MM.1S (cell line): Measurements from ENCODE around the gene R3HDM4.

Experiments used
- DNase-seq: peaks from one replicate; pipeline ENCODE4 v3.0.0-alpha.2; 2015
- H2AFZ ChIP-seq: fragments of 300-600 bp; sonication (generic); 2 replicates; pipeline ENCODE4 v1.6.0; 2016; ENCODE audit warnings: antibody characterized with exemption, low read length
- H3F3A ChIP-seq: fragments of 300-600 bp; sonication (generic); 2 replicates; pipeline ENCODE4 v1.6.1; 2016; ENCODE audit warnings: mild to moderate bottlenecking, antibody characterized with exemption, low read length, moderate library complexity, mixed read lengths; ENCODE audit not compliant: insufficient read depth
- H3K27ac ChIP-seq: fragments of 300-600 bp; sonication (generic); 2 replicates; pipeline ENCODE4 v1.5.1; 2016; ENCODE audit warnings: mild to moderate bottlenecking, low read length
- H3K27me3 ChIP-seq: fragments of 300-600 bp; sonication (generic); replicated peaks from 2 replicates; pipeline ENCODE4 v1.6.0; 2016; ENCODE audit warnings: low read length; ENCODE audit not compliant: insufficient read depth
- H3K36me3 ChIP-seq: fragments of 300-600 bp; sonication (generic); replicated peaks from 2 replicates; pipeline ENCODE4 v1.6.1; 2016; ENCODE audit warnings: mild to moderate bottlenecking, low read length, mixed read lengths; ENCODE audit not compliant: insufficient read depth
- H3K4me1 ChIP-seq: fragments of 300-600 bp; sonication (generic); 2 replicates; pipeline ENCODE4 v1.6.1; 2016; ENCODE audit warnings: low read length, mixed read lengths
- H3K4me2 ChIP-seq: fragments of 300-600 bp; sonication (generic); 2 replicates; pipeline ENCODE4 v1.6.0; 2016; ENCODE audit warnings: low read depth, low read length
- H3K4me3 ChIP-seq: fragments of 300-600 bp; sonication (generic); 2 replicates; pipeline ENCODE4 v1.5.1; 2016; ENCODE audit warnings: low read length, mixed read lengths
- H3K79me2 ChIP-seq: fragments of 300-600 bp; sonication (generic); 2 replicates; pipeline ENCODE4 v1.6.1; 2016; ENCODE audit warnings: mixed run types, low read length, mixed read lengths
- H3K9ac ChIP-seq: fragments of 300-600 bp; sonication (generic); 2 replicates; pipeline ENCODE4 v1.6.1; 2016; ENCODE audit warnings: low read length, mixed read lengths
- H3K9me2 ChIP-seq: fragments of 300-600 bp; sonication (generic); replicated peaks from 2 replicates; pipeline ENCODE4 v1.6.1; 2016; ENCODE audit warnings: mild to moderate bottlenecking, low read length, mixed read lengths; ENCODE audit not compliant: insufficient read depth
- H3K9me3 ChIP-seq: fragments of 300-600 bp; sonication (generic); replicated peaks from 2 replicates; pipeline ENCODE4 v1.6.1; 2016; ENCODE audit warnings: mild to moderate bottlenecking, low read length, mixed read lengths; ENCODE audit not compliant: insufficient read depth
- H4K20me1 ChIP-seq: fragments of 300-600 bp; sonication (generic); 2 replicates; pipeline ENCODE4 v1.6.1; 2016; ENCODE audit warnings: mild to moderate bottlenecking, low read length, moderate library complexity, mixed read lengths; ENCODE audit not compliant: insufficient read depth
- EZH2 ChIP-seq: fragments of 300-600 bp; sonication (generic); optimal IDR thresholded peaks from 2 replicates; pipeline ENCODE3; 2017; ENCODE audit warnings: low read depth, mild to moderate bottlenecking, antibody characterized with exemption, low read length, mixed read lengths
- EZH2phosphoT487 ChIP-seq: fragments of 300-600 bp; sonication (generic); IDR thresholded peaks from 2 replicates; pipeline ENCODE4 v1.6.1; 2018; ENCODE audit warnings: antibody characterized with exemption, low read length
- TF ChIP-seq, protein P1 (sequence below): fragments of 300-600 bp; sonication (generic); IDR thresholded peaks from 2 replicates; pipeline ENCODE4 v1.5.1; 2016; ENCODE audit warnings: antibody characterized with exemption, low read length, mixed read lengths

The R3HDM4 gene

GRCh38 chr19:916645-917322 is 3.8 kb upstream of the R3HDM4 start:
- Histone ChIP-seq H3K4me1 (no peaks in the 10 kb centered on the region), H3K4me3 (no peak overlapping the region), H3K79me2 (peaks cover 10% of the 10 kb centered on the region), H3K9me3 (no peaks in the 10 kb centered on the region), H3F3A (no peaks in the 10 kb centered on the region), H3K9me2 (no peaks in the 10 kb centered on the region), H3K27ac (no peak overlapping the region), H3K4me2 (no peak overlapping the region), H4K20me1 (no peaks in the 10 kb centered on the region), H2AFZ (no peak overlapping the region), H3K36me3 (no peaks in the 10 kb centered on the region), H3K27me3 (peaks cover 46% of the 10 kb centered on the region), H3K9ac (no peak overlapping the region)
- TF ChIP-seq EZH2phosphoT487 (no peak), EZH2 (no peak)
- TF ChIP-seq, protein P1, sequence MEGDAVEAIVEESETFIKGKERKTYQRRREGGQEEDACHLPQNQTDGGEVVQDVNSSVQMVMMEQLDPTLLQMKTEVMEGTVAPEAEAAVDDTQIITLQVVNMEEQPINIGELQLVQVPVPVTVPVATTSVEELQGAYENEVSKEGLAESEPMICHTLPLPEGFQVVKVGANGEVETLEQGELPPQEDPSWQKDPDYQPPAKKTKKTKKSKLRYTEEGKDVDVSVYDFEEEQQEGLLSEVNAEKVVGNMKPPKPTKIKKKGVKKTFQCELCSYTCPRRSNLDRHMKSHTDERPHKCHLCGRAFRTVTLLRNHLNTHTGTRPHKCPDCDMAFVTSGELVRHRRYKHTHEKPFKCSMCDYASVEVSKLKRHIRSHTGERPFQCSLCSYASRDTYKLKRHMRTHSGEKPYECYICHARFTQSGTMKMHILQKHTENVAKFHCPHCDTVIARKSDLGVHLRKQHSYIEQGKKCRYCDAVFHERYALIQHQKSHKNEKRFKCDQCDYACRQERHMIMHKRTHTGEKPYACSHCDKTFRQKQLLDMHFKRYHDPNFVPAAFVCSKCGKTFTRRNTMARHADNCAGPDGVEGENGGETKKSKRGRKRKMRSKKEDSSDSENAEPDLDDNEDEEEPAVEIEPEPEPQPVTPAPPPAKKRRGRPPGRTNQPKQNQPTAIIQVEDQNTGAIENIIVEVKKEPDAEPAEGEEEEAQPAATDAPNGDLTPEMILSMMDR = no peak
- DNase-seq = no peak

DNA sequence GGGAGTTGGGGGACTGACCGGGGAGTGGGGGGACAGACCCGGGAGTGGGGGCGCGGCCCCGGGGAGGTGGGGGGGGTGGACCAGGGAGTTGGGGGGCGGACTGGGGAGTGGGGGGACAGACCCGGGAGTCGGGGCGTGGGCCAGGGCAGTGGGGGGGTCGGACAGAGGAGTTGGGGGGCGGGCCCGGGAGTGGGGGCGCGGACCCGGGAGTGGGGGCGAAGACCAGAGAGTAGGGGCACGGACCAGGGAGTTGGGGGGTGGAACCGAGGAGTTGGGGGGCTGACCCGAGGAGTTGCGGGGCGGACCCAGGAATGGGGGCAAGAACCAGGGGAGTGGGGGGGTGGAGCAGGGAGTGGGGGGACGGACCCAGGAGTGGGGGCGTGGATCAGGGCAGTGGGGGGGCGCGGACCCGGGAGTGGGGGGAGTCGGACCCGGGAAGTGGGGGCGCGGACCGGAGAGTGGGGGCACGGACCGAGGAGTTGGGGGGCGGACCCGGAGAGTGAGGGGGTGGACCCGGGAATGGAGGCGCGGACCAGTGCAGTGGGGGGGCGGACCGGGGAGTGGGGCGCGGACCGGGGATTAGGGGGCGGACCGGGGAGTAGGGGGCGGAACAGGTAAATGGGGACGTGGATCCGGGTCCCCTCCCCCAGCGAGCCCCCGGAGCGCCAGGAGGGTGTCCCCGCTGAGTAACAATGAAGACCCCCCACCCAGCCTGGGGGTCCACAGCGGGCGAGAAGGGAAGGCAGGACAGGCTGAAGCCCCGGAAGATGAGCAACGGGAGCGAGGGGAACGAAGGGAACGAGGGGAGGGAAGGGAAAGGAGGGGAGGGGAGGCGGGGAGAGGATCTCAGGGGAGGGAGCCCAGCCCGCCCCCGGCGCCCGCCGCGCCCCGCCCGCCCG is 589 bp downstream of the R3HDM4 start:
- Histone ChIP-seq H4K20me1 (no peaks in the 10 kb centered on the region), H3K9me3 (no peaks in the 10 kb centered on the region), H3K79me2 (peaks cover 21% of the 10 kb centered on the region), H3K9ac (peak overlapping the region; percentile 70), H3K27me3 (peaks cover 9% of the 10 kb centered on the region), H3K36me3 (no peaks in the 10 kb centered on the region), H3K27ac (peak overlapping the region; percentile 14; the same call in 1 of the 2 replicates), H3K9me2 (no peaks in the 10 kb centered on the region), H3K4me2 (peak overlapping the region; percentile 48), H3F3A (peaks cover 9% of the 10 kb centered on the region), H3K4me3 (peak overlapping the region; percentile 84), H2AFZ (0 out of 2 replicates have a peak overlapping the region, but pooled peaks have one; percentile 33), H3K4me1 (0 out of 2 replicates have a peak, but pooled peaks cover 7% of the 10 kb centered on the region)
- DNase-seq = no peak
- TF ChIP-seq EZH2phosphoT487 (no peak), EZH2 (no peak)
- TF ChIP-seq, protein P1 = no peak

DNA sequence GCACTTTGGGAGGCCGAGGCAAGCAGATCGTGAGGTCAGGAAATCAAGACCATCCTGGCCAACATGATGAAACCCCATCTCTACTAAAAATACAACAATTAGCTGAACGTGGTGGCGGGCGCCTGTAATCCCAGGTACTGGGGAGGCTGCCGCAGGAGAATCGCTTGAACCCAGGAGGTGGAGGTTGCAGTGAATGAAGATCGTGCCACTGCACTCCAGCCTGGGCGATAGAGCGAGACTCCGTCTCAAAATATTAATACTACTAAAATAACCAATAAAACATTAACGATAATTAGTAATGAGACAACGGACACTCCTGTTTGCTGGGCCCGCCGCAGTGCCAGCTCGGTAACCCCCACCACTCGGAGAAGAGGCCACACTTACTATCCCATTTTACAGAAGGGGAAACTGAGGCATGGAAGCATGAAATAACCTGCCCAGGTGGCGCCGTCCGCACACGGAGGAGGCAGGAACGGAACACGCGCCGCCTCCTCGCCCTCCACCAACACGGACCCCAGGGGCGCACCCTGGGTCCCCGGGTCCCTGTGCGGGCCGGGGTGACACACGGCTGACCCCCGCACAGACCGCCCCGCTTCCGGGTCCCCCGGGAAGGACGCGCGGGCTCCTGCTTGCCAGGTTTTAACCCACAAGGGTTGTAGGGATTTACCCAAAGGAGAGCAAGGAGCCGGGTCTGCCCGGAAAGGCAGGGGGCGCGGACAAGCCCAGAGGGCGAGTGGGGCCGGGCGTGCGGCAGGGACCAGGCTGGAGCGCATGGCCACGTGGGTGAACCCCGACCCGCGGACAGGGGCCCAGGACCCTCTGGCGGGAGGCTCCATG is 1.6 kb downstream of the R3HDM4 start:
- Histone ChIP-seq H3K4me2 (no peak overlapping the region), H3K4me1 (0 out of 2 replicates have a peak, but pooled peaks cover 7% of the 10 kb centered on the region), H3F3A (peaks cover 9% of the 10 kb centered on the region), H3K79me2 (peaks cover 26% of the 10 kb centered on the region), H3K9ac (no peak overlapping the region), H4K20me1 (no peaks in the 10 kb centered on the region), H3K9me3 (no peaks in the 10 kb centered on the region), H3K4me3 (no peak overlapping the region), H3K27me3 (no peaks in the 10 kb centered on the region), H3K36me3 (no peaks in the 10 kb centered on the region), H3K9me2 (no peaks in the 10 kb centered on the region), H3K27ac (no peak overlapping the region), H2AFZ (no peak overlapping the region)
- TF ChIP-seq EZH2 (no peak), EZH2phosphoT487 (no peak)
- TF ChIP-seq, protein P1 = no peak
- DNase-seq = no peak
